Upper lobe of right lung (tissue), 1 donor: ENCODE measurements around the gene TMEM255B. TPM values are rescaled to one million over a fixed set of nuclear protein-coding genes. Genes with fewer than 3 reads are reported as not detected.
A peak's percentile ranks its signal among the peaks of the same experiment; 100 is the strongest.
"Not testable (repeated sequence)": the region's sequence is repeated elsewhere in the genome, so short reads cannot be mapped to it uniquely, and the experiment has no call there.

ENCODE experiments used
- ATAC-seq: fragments of 200-7000 bp; cut with Tn5 transposase; one replicate; pipeline ENCODE4 v1.9.1; 2020; ENCODE audit warnings: mild to moderate bottlenecking, moderate library complexity
- DNase-seq: peaks from one replicate; pipeline ENCODE4 v3.0.0-alpha.2; 2020
- H3K27ac ChIP-seq: fragments of 200-600 bp; one replicate; pipeline ENCODE4 v1.8.0; 2022
- H3K27me3 ChIP-seq: fragments of 200-600 bp; one replicate; pipeline ENCODE4 v1.8.0; 2022; ENCODE audit warnings: mild to moderate bottlenecking
- H3K36me3 ChIP-seq: fragments of 200-600 bp; one replicate; pipeline ENCODE4 v1.8.0; 2022
- H3K4me1 ChIP-seq: fragments of 200-600 bp; one replicate; pipeline ENCODE4 v1.8.0; 2022
- H3K4me3 ChIP-seq: fragments of 200-600 bp; one replicate; pipeline ENCODE4 v1.8.0; 2022; ENCODE audit warnings: mild to moderate bottlenecking
- H3K9me3 ChIP-seq: fragments of 200-600 bp; one replicate; pipeline ENCODE4 v1.8.0; 2022
- CTCF ChIP-seq: fragments of 200-600 bp; IDR thresholded peaks from one replicate; pipeline ENCODE4 v1.8.0; 2022; ENCODE audit warnings: antibody characterized with exemption
- intact Hi-C: fragments of 100-400 bp; cut with DNase I; formaldehyde crosslinking; loops from one replicate; pipeline ENCODE4 v1.11.0; 2022
- total RNA-seq: library from RNA; stranded (reverse); fragmentation: NEBNext Ultra II Directional; extraction: Animal tissue kit (Norgen Biotek cat#: 25700); gene quantifications from one replicate; pipeline ENCODE4 v1.2.1, GENCODE V29; 2021
- donor health status: DM: no; HTN: yes; CAD: no; lungs with severe emphysema.

Gene TMEM255B
- total RNA-seq, 1 donor from 2014 or later = 43.6 TPM

GRCh38 chr13:113744197-113745000 lies 14.6 kb upstream of the TMEM255B start:
- Histone ChIP-seq H3K27ac (no peak overlapping the region), H3K4me1 (peaks cover 8% of the 10 kb centered on the region), H3K36me3 (no peaks in the 10 kb centered on the region), H3K4me3 (no peak overlapping the region), H3K27me3 (no peaks in the 10 kb centered on the region), H3K9me3 (no peaks in the 10 kb centered on the region)
- intact Hi-C loops = no loop called here
- no peak for DNase-seq
- ATAC-seq = no peak
- no peak for TF ChIP-seq CTCF

GRCh38 chr13:113745059-113745458 lies 14.0 kb upstream of the TMEM255B start:
- H3K27ac ChIP-seq = no peak overlapping the region
- H3K4me3 ChIP-seq = no peak overlapping the region
- H3K27me3 ChIP-seq = no peaks in the 10 kb centered on the region
- intact Hi-C loops = no loop called here
- ATAC-seq = no peak
- no peaks in the 10 kb centered on the region for H3K36me3 ChIP-seq
- TF ChIP-seq CTCF = no peak
- DNase-seq = no peak
- H3K9me3 ChIP-seq = no peaks in the 10 kb centered on the region
- H3K4me1 ChIP-seq = peaks cover 8% of the 10 kb centered on the region

- H3K27me3 ChIP-seq, H3K36me3 ChIP-seq, intact Hi-C loops, H3K9me3 ChIP-seq, ATAC-seq, H3K4me1 ChIP-seq, H3K4me3 ChIP-seq, H3K27ac ChIP-seq, DNase-seq: not testable (repeated sequence)
Observed at GRCh38 chr13:113745500-113746142, 13.4 kb upstream of the TMEM255B start.

- Histone ChIP-seq H3K36me3 (no peaks in the 10 kb centered on the region), H3K4me1 (peaks cover 8% of the 10 kb centered on the region), H3K4me3 (no peak overlapping the region), H3K27ac (no peak overlapping the region), H3K9me3 (no peaks in the 10 kb centered on the region), H3K27me3 (no peaks in the 10 kb centered on the region)
- ATAC-seq (no peak), DNase-seq (no peak)
- no peak for TF ChIP-seq CTCF
- intact Hi-C loops = no loop called here
Observed at GRCh38 chr13:113746143-113746525, 12.9 kb upstream of the TMEM255B start.

- Histone ChIP-seq H3K27ac (no peak overlapping the region), H3K4me3 (no peak overlapping the region), H3K9me3 (no peaks in the 10 kb centered on the region), H3K4me1 (peaks cover 6% of the 10 kb centered on the region), H3K27me3 (no peaks in the 10 kb centered on the region), H3K36me3 (no peaks in the 10 kb centered on the region)
- intact Hi-C loops = no loop called here
- DNase-seq (no peak), ATAC-seq (no peak)
- TF ChIP-seq CTCF = no peak
Observed at GRCh38 chr13:113746671-113747070, 12.4 kb upstream of the TMEM255B start.

GRCh38 chr13:113747291-113747833 lies 11.7 kb upstream of the TMEM255B start:
- no peaks in the 10 kb centered on the region for H3K9me3 ChIP-seq
- no peak for TF ChIP-seq CTCF
- ATAC-seq (no peak), DNase-seq (peak; percentile 60)
- H3K4me1 ChIP-seq = no peaks in the 10 kb centered on the region
- no peaks in the 10 kb centered on the region for H3K36me3 ChIP-seq
- H3K27me3 ChIP-seq = no peaks in the 10 kb centered on the region
- H3K27ac ChIP-seq = no peak overlapping the region
- intact Hi-C loops = no loop called here
- no peak overlapping the region for H3K4me3 ChIP-seq
